HCT116 (cell line): Measurements from ENCODE around the gene CERKL. TPM values are rescaled to one million over a fixed set of nuclear protein-coding genes. Genes with fewer than 3 reads are reported as not detected.

ENCODE experiments used
- ATAC-seq: fragments of 200-7000 bp; cut with Tn5 transposase; 2 replicates; pipeline ENCODE4 v1.9.1; 2020; ENCODE audit warnings: mild to moderate bottlenecking, moderate library complexity
- BruUV-seq: library from RNA; stranded (reverse); fragments of 400-500 nt; replicated peaks from 2 replicates; lab custom pipeline; 2021; lab: Mats Ljungman, UMichigan
- CTCF ChIA-PET: fragments of 300-600 bp; sonication (Branson Sonifier 250); formaldehyde crosslinking; loops from one replicate; lab custom pipeline; 2021; ENCODE audit warnings: antibody characterized with exemption; lab: Charles Lee
- POLR2A ChIA-PET: fragments of 300-600, 350-600 bp; sonication (Branson Sonifier 250); formaldehyde crosslinking; loops from one replicate; lab custom pipeline; 2021; ENCODE audit warnings: antibody characterized with exemption; lab: Charles Lee
- RAD21 ChIA-PET, 2 experiments: fragments of 300-600 bp; sonication (Branson Sonifier 250); formaldehyde crosslinking; loops; one replicate each; lab custom pipeline; 2023; ENCODE audit warnings: low total read pairs in 2 of 2; ENCODE audit not compliant: uncharacterized antibody in 2 of 2, unreplicated experiment in 2 of 2, low non-redundant PET in 1 of 2; lab: Charles Lee
- DNase-seq: peaks from one replicate; pipeline ENCODE4 v3.0.0-alpha.2; 2010; ENCODE audit warnings: low read depth, low spot score
- H2AFZ ChIP-seq: fragments of 200-600 bp; shearing (Covaris generic), sonication (generic); 2 replicates; pipeline ENCODE4 v1.6.1; 2017; ENCODE audit warnings: low read depth, mixed run types, mixed read lengths, antibody characterized with exemption, low read length; ENCODE audit not compliant: poor library complexity, severe bottlenecking
- H3K27ac ChIP-seq: 2 replicates; pipeline ENCODE4 v1.5.1; 2012; ENCODE audit warnings: low read depth, low read length
- H3K27me3 ChIP-seq: fragments of 200-600 bp; sonication (generic); 2 replicates; pipeline ENCODE4 v1.6.1; 2016; ENCODE audit warnings: mixed run types, low read length, mixed read lengths; ENCODE audit not compliant: insufficient read depth
- H3K36me3 ChIP-seq, 2 experiments: fragments of 200-500 bp in 1 of 2; fragments of 200-600 bp in 1 of 2; sonication (Bioruptor generic) in 1 of 2; sonication (generic) in 1 of 2; 2 replicates each; pipeline versions ENCODE4 v1.5.1 to v1.6.1; 2014 to 2016; ENCODE audit warnings: low read length in 2 of 2, inconsistent platforms in 1 of 2, mixed read lengths in 1 of 2, mixed run types in 1 of 2; ENCODE audit not compliant: insufficient read depth in 2 of 2, control insufficient read depth in 1 of 2
- H3K4me1 ChIP-seq, 2 experiments: fragments of 200-600 bp in 1 of 2; sonication (generic) in 1 of 2; 2 replicates each; pipeline versions ENCODE4 v1.5.1 to v1.6.1; 2012 to 2017; ENCODE audit warnings: low read length in 2 of 2, inconsistent platforms in 1 of 2, mild to moderate bottlenecking in 1 of 2, mixed read lengths in 1 of 2, mixed run types in 1 of 2, moderate library complexity in 1 of 2; ENCODE audit not compliant: insufficient read depth in 2 of 2, control insufficient read depth in 1 of 2
- H3K4me2 ChIP-seq: fragments of 200-600 bp; sonication (generic); 2 replicates; pipeline ENCODE4 v1.6.1; 2017; ENCODE audit warnings: mixed run types, low read length, mixed read lengths
- H3K4me3 ChIP-seq, 2 experiments: fragments of 200-600 bp in 1 of 2; sonication (generic) in 1 of 2; replicated peaks in 1 of 2; 2 replicates each; pipeline ENCODE4 v1.5.1; 2011 to 2016; ENCODE audit warnings: low read length in 2 of 2, control low read depth in 1 of 2, low read depth in 1 of 2, mild to moderate bottlenecking in 1 of 2, mixed read lengths in 1 of 2, mixed run types in 1 of 2
- H3K79me2 ChIP-seq: fragments of 200-600 bp; sonication (generic); 2 replicates; pipeline ENCODE4 v1.6.1; 2017; ENCODE audit warnings: mild to moderate bottlenecking, mixed run types, low read length, moderate library complexity, mixed read lengths; ENCODE audit not compliant: insufficient read depth
- H3K9ac ChIP-seq: fragments of 200-600 bp; sonication (generic); 2 replicates; pipeline ENCODE4 v1.6.1; 2016; ENCODE audit warnings: low read length, mixed read lengths
- H3K9me2 ChIP-seq: fragments of 200-600 bp; sonication (generic), shearing (Covaris generic); 2 replicates; pipeline ENCODE4 v1.6.1; 2017; ENCODE audit warnings: mixed run types, mild to moderate bottlenecking, moderate library complexity; ENCODE audit not compliant: insufficient read depth
- H3K9me3 ChIP-seq, 2 experiments: fragments of 200-500 bp in 1 of 2; fragments of 200-600 bp in 1 of 2; sonication (Bioruptor generic) in 1 of 2; sonication (generic) in 1 of 2; 2 replicates each; pipeline ENCODE4 v1.6.1; 2014 to 2017; ENCODE audit warnings: low read length in 2 of 2, mixed read lengths in 2 of 2, inconsistent platforms in 1 of 2, low read depth in 1 of 2, mild to moderate bottlenecking in 1 of 2, mixed run types in 1 of 2, moderate library complexity in 1 of 2; ENCODE audit not compliant: control insufficient read depth in 1 of 2, insufficient read depth in 1 of 2
- H4K20me1 ChIP-seq: fragments of 200-600 bp; sonication (generic), shearing (Covaris generic); 2 replicates; pipeline ENCODE4 v1.6.1; 2017; ENCODE audit warnings: mixed run types, mild to moderate bottlenecking, moderate library complexity; ENCODE audit not compliant: insufficient read depth
- CBX3 ChIP-seq: IDR thresholded peaks from 2 replicates; pipeline ENCODE4 v1.6.1; 2012; ENCODE audit warnings: low read depth
- EGR1 ChIP-seq: IDR thresholded peaks from 2 replicates; pipeline ENCODE4 v1.6.1; 2012; ENCODE audit warnings: low read depth
- ELF1 ChIP-seq: IDR thresholded peaks from 2 replicates; pipeline ENCODE4 v1.6.1; 2012; ENCODE audit warnings: low read depth, borderline replicate concordance
- FOSL1 ChIP-seq: IDR thresholded peaks from 2 replicates; pipeline ENCODE4 v1.6.1; 2012; ENCODE audit warnings: low read depth
- JUND ChIP-seq: IDR thresholded peaks from 2 replicates; pipeline ENCODE4 v1.6.1; 2012
- POLR2A ChIP-seq: IDR thresholded peaks from 2 replicates; pipeline ENCODE4 v1.7.0; 2011; ENCODE audit warnings: borderline replicate concordance; ENCODE audit not compliant: insufficient read depth, insufficient read length; ENCODE audit errors: extremely low read depth
- RAD21 ChIP-seq: IDR thresholded peaks from 2 replicates; pipeline ENCODE4 v1.6.1; 2012; ENCODE audit warnings: low read depth, mild to moderate bottlenecking
- SIN3A ChIP-seq: IDR thresholded peaks from 2 replicates; pipeline ENCODE4 v1.6.1; 2012; ENCODE audit warnings: low read depth
- YY1 ChIP-seq: IDR thresholded peaks from 2 replicates; pipeline ENCODE4 v1.6.1; 2011; ENCODE audit warnings: low read length, low read depth, moderate library complexity, mild to moderate bottlenecking; ENCODE audit not compliant: insufficient replicate concordance; ENCODE audit errors: extremely low read depth
- ZFX ChIP-seq: fragments of 450-650 bp; IDR thresholded peaks from 2 replicates; pipeline ENCODE4 v1.6.1; 2017
- intact Hi-C: fragments of 100-400 bp; cut with micrococcal nuclease; formaldehyde crosslinking; loops from 2 replicates; pipeline ENCODE4 v1.10.0; 2022
- total RNA-seq: library from RNA; stranded (reverse); gene quantifications from one replicate; pipeline ENCODE4 v1.2.1, GENCODE V29; 2021; ENCODE audit not compliant: unreplicated experiment
- TF ChIP-seq, protein P1 (sequence below): IDR thresholded peaks from 2 replicates; pipeline ENCODE4 v1.6.1; 2011; ENCODE audit warnings: mild to moderate bottlenecking, low read length, moderate library complexity; ENCODE audit not compliant: insufficient replicate concordance; ENCODE audit errors: extremely low read depth
- TF ChIP-seq, protein P2 (sequence below): IDR thresholded peaks from 2 replicates; pipeline ENCODE4 v1.6.1; 2012
- TF ChIP-seq, protein P3 (sequence below): IDR thresholded peaks from 2 replicates; pipeline ENCODE4 v1.6.1; 2012

CERKL gene
- total RNA-seq, 1 experiment from 2014 or later = 0.66 TPM

DNA sequence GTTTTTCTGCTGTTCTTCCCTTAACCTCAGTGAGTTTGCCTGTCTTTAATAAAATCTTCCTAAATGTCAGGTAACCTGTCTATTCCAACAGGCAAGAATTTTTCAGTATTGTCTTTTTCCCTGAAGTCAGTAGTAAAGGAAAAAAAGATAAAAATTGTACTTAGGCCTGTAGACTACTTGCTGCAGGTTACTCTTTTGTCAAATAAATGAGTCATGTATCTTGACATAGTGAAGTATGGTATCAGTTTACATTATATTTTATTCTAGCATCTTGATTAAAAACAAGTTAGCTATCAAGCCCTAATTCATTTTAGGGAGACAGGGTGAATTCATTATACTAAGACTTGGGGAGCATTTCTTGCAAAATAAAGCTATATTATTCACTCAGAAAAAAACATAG lies 139.9 kb downstream of the CERKL start:
- H3K4me2 ChIP-seq = no peak overlapping the region
- H3K4me1 ChIP-seq = no peaks in the 10 kb centered on the region
- ChIA-PET CTCF (no interaction called here), RAD21 (no interaction called here), POLR2A (no interaction called here)
- no peaks in the 10 kb centered on the region for H3K9me3 ChIP-seq
- DNase-seq (no peak), ATAC-seq (no peak)
- H3K27me3 ChIP-seq = no peaks in the 10 kb centered on the region
- no peak overlapping the region for H3K9ac ChIP-seq
- no peaks in the 10 kb centered on the region for H3K79me2 ChIP-seq
- BruUV-seq = no TSS peak
- no peak overlapping the region for H3K4me3 ChIP-seq
- H3K27ac ChIP-seq = no peak overlapping the region
- intact Hi-C loops = no loop called here
- TF ChIP-seq JUND (no peak), RAD21 (no peak), CBX3 (no peak), FOSL1 (no peak), SIN3A (no peak), EGR1 (no peak)
- TF ChIP-seq, protein P1, sequence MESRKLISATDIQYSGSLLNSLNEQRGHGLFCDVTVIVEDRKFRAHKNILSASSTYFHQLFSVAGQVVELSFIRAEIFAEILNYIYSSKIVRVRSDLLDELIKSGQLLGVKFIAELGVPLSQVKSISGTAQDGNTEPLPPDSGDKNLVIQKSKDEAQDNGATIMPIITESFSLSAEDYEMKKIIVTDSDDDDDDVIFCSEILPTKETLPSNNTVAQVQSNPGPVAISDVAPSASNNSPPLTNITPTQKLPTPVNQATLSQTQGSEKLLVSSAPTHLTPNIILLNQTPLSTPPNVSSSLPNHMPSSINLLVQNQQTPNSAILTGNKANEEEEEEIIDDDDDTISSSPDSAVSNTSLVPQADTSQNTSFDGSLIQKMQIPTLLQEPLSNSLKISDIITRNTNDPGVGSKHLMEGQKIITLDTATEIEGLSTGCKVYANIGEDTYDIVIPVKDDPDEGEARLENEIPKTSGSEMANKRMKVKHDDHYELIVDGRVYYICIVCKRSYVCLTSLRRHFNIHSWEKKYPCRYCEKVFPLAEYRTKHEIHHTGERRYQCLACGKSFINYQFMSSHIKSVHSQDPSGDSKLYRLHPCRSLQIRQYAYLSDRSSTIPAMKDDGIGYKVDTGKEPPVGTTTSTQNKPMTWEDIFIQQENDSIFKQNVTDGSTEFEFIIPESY = no peak
- H2AFZ ChIP-seq = no peak overlapping the region
- no peaks in the 10 kb centered on the region for H3K9me2 ChIP-seq
- H4K20me1 ChIP-seq = no peaks in the 10 kb centered on the region
- no peaks in the 10 kb centered on the region for H3K36me3 ChIP-seq

DNA sequence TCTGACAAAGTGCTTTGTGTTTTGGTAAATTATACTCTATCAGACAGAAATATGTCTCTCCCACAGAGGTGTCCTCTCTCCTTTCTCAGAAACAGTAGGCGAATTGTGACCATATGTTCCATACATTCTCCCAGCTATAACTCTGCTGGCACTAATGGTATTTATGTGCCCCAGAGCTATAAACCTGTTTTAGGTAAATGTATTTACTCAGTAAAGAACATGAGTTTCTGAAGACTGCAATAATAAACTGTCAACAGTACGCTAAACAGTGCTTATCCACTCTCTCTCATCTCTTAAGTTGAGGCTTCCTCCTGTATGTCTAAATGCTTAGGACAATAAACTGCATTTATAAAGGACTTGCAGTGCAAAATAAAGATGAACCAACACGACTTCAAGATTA lies 141.2 kb downstream of the CERKL start:
- BruUV-seq = no TSS peak
- ATAC-seq = no peak
- RAD21 ChIA-PET = no interaction called here

More for the DNA sequence above, 141.2 kb downstream of the CERKL start:
- POLR2A ChIA-PET = no interaction called here
- Histone ChIP-seq H3K4me1 (no peaks in the 10 kb centered on the region), H3K27ac (no peak overlapping the region), H3K9me3 (no peaks in the 10 kb centered on the region), H3K79me2 (no peaks in the 10 kb centered on the region), H3K4me3 (no peak overlapping the region), H2AFZ (no peak overlapping the region), H4K20me1 (no peaks in the 10 kb centered on the region), H3K27me3 (no peaks in the 10 kb centered on the region), H3K4me2 (no peak overlapping the region), H3K9ac (no peak overlapping the region), H3K9me2 (no peaks in the 10 kb centered on the region), H3K36me3 (no peaks in the 10 kb centered on the region)
- DNase-seq = no peak
- TF ChIP-seq, protein P1 = no peak
- TF ChIP-seq POLR2A (no peak), YY1 (no peak), ELF1 (no peak), EGR1 (no peak), ZFX (no peak)
- TF ChIP-seq, protein P2, sequence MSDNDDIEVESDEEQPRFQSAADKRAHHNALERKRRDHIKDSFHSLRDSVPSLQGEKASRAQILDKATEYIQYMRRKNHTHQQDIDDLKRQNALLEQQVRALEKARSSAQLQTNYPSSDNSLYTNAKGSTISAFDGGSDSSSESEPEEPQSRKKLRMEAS = no peak
- TF ChIP-seq, protein P3, sequence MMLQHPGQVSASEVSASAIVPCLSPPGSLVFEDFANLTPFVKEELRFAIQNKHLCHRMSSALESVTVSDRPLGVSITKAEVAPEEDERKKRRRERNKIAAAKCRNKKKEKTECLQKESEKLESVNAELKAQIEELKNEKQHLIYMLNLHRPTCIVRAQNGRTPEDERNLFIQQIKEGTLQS = no peak
- intact Hi-C loops = no loop called here
- CTCF ChIA-PET = no interaction called here
